A204.1 (cell line): ENCODE results near the gene RREB1.

Source experiments
- FAIRE-seq: peaks from 2 replicates; lab custom pipeline; 2012; peaks lifted over from hg19 to GRCh38; lab: Jason Lieb, UNC

Gene RREB1

GRCh38 chr6:7195339-7196018 is 87.7 kb downstream of the RREB1 start:
- FAIRE-seq: no peak

DNA sequence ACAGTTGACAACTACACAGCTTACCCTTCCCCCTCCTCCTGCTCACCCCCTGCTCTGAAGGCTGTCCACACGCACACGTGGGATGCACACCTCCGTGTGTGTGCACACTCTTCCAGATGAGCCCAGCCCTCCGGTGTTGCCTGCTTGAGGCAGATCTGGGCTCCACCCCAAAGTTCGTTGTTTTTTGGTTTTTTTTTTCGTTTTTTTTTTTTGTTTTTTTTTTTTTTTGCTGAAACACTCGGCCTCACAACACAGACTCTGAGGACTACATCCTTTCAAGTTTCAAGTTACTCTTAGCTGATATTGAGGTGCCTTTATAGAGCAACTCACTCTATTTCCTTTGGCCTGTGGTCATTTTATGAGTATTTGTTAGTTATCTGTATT is 88.2 kb downstream of the RREB1 start:
- FAIRE-seq: no peak

DNA sequence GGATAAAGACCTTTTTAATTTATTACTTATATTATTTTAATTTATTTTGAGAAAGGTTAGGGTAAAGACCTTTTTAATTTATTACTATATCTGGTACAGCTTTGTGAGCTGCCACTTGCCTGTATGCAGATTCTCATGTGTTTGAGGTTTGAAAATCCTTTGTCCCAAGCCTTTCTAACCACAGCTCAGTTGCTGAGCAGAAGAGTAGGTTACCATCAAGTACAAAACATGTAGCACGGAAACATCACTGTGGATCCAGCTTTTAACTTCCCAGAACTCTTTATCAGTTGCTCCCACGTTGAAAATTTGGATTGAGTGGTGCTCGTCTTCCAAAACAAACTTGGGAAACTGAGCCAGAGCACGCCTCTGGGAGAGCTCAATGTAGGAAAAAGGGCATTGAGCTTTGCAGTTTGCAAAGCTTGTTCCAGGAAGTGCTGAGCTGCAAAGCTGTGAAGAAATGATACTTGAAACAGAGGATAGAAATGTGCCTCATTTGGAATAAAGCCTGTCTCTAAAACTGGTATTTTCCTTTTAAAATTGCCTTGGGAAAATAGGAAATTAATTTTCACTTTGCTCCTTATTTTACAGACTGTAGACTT is 89.0 kb downstream of the RREB1 start:
- no peak for FAIRE-seq

- FAIRE-seq: no peak
Observed at GRCh38 chr6:7197747-7198146, 90.0 kb downstream of the RREB1 start.

DNA sequence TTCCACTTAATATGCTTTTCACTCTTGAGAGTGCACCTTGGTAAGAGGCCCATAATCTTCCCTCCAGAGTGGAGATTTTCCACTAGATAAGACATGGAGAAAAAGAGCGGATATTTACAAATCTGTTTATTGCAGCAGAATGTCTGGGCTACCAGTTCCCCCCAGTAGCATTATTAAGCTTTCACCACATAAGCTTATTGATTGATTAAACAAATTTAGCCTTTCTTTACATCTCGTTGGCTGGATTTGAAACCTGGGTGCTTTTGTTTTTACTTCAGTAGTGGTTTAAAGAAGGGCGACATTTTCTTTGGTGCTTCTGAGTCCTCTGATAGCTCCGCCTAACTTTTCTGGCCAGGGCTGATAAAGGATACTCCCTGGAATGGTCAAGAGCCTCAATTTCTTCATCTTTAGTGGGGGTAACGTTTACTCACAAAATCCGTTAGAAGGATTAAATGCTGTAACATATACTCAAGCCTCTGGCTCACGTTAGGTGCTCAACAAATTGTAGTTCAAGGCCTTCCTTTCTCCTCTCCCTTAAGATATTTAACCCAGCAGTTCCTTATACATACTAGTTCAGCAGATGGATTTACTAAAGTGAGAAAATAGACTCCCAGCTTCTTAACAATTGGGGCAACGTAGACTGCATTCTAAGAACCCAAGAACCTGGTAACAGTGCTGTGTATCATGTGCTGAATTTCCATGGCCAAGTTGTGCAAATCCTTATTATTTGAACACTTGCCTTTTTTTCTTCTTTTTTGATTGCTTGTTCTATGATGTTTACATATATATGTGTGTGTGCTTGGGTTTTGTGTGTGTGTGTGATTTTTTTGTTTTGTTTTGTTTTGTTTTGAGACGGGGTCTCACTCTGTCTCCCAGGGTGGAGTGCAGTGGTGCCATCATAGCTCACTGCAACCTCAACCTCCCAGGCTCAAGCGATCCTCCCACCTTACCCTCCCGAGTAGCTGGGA is 91.4 kb downstream of the RREB1 start:
- FAIRE-seq: no peak

- no peak for FAIRE-seq
Observed at GRCh38 chr6:7200598-7201443, 93.1 kb downstream of the RREB1 start.

DNA sequence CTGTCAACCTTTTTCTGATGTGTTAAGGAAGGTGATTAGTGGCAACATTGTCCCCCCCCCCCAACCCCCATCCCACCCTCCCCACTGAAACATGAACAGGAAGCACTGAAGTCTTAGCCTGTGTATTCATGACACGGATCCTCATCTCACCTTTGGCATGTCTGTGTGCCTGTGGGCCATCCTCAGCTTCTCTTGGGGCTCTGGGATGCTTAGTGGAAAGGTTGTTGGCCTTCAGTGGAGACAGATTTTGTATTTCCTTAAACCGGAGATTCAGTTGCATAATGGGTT is 93.6 kb downstream of the RREB1 start:
- no peak for FAIRE-seq

DNA sequence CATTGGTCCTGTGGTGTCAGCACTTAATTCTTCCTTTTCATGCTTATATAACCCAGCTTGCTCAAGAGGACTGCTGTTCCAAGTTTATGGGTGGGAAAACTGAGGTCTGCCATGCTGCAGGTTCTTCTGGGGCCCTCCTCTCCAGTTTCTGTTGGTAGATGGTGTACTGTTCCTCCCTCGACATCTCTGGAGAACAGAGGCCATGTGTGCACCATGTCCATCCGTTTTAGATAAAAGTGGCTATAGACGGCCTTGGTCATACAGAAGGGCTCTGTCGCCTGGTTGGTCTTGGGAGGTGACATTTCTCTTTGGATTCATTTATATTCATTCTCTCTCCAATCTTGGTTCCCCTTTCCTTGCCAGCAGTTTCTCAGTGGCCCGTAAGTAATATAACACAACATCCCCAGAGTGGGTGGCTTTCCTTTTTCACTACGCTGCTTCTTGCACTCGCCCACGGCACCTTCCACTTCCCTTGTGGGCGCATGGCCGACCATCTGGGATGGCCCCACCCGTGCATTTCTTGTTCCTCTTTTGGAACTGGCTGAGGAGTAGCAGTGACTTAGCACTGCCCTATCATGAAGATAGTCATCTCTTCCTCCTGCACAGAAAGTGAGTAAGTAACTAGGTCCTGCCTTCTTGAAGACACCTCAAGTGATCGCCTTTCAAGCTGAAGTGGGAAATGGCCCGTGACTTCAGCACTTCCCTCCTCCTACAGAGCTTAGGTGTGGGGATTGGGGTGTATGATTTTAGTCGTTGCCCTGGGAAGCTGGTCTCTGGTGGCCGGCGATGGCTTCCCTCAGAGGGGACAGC is 94.2 kb downstream of the RREB1 start:
- no peak for FAIRE-seq

DNA sequence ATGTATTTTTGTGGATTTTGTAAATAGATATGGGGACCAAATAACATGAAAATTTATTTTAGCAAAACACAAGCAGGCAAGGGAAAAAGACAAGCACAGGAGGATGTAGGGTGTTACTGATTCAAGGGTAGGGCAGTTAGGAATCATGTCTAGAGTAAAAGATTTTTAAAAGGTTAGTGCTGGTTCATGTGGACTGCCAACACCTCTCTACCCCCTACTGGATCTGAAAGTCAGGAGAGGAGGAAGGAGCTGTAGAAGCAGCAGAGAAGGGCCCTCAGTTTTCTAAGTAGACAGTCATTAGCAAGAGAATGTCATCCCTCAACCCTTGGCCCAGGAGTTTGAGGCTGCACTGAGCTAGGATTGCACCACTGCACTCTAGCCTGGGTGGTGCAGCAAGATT is 95.2 kb downstream of the RREB1 start:
- FAIRE-seq: no peak

DNA sequence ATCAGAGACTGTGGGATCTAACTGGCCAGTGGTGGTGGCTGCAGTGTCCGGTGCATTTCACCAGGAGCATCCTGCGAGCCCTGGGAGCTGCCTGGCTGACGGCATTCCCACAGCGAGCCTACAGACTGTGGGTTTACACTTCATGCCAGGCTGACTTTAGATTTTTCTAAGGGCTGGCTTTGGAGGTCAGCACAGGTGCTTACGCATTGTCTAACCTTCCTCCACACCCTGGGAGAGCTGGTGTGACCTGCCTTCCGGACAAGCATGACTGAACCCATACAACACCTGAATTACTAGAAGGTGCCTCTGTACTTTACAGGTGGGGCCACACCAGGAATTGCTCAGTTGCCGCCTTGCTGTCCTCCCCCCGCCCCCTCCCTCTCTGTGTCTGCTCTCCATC is 96.2 kb downstream of the RREB1 start:
- FAIRE-seq: no peak

- FAIRE-seq: no peak
Observed at GRCh38 chr6:7204726-7205125, 97.0 kb downstream of the RREB1 start.

DNA sequence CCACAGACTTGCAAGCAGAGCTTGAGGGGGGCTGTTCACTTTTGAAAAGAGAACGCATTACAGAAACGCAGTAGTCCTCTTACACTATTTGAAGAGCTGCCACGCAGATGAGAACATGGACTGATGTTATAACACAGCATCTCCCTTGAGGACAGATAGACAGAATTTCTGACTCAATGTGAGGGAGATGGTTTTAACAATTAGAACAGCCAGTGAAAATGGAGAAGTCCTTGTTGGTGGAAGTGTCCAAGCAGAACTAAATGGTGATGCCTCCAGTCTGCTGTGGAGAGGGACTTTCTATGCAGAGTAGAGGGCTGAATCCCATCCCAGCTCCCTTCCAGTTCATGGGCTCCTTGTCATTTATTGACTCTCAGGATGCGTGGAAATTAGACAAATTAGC is 100.0 kb downstream of the RREB1 start:
- no peak for FAIRE-seq

- FAIRE-seq: no peak
Observed at GRCh38 chr6:7213416-7213815, 105.7 kb downstream of the RREB1 start.

GRCh38 chr6:7214468-7214867 is 106.7 kb downstream of the RREB1 start:
- no peak for FAIRE-seq

DNA sequence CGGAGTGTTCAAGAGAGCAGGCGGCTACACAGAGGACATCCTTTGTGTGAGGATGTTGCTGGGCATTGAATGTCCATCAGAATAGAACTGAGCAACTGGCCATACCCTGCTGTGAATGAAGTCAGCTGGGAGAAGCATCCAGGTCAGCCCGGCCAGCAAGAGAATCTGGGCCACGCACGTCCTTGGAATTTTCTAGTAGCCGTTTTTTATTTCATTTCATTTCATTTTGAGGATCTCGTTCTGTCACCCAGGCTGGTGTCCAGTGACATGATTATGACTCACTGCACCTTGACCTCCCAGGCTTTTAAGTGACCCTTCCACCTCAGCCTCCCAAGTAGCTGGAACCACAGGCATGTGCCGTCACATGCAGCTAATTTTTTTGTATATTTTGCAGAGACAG is 107.4 kb downstream of the RREB1 start:
- no peak for FAIRE-seq

DNA sequence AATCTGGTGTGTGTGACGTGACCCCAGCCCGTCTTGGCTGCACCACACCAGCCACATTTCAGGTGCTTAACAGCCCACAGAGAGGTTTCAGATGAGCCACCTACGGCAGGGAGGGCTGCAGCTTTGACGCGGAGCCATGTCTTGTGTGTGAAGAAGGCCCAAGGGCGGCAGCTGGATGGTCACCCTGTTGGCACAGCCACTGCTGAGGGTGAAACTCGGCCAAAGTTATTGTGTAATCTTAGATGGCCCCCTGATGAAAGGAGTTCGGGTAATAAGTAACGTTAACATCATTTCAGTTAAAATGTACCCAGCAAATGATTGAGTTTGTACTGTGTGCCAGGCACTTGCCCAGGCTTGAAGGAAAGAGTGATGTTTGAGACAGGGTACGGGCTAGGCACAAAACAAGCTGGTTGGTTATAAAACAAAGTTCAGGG is 108.1 kb downstream of the RREB1 start:
- FAIRE-seq: no peak

DNA sequence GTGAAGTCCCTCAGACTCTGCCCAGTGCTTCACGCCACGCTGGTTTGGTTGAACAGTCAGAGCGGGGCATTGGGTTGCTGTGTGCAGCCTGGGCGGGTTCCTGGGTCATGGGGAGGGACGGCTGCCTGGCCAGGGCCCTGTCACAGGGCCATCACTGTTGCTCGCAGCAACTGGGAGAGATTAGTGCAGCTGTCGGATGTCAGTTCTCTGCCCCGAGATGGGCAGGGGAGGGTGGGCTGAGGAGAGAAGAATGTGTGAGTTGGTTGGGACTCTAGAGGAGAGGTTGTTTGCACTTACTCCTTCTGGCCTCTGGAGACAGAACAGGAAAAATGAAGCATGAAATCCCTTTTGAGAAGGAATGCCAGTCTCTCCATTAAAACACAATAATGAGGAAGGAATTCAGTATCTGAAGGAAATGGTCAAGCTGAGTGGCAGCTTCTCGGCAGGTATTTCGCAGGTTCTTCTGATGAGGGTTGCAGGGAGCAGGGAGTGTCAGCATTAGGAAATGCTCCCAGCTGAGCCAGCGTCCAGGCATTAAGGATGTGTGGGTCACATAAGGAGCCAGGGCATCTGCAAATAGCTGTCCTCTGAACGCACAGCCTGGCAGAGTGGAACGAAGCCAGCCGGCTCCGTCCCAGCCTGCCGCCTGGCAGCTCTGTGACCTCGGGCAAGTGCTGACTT is 109.3 kb downstream of the RREB1 start:
- no peak for FAIRE-seq

GRCh38 chr6:7218406-7218988 is 110.7 kb downstream of the RREB1 start:
- FAIRE-seq: no peak

DNA sequence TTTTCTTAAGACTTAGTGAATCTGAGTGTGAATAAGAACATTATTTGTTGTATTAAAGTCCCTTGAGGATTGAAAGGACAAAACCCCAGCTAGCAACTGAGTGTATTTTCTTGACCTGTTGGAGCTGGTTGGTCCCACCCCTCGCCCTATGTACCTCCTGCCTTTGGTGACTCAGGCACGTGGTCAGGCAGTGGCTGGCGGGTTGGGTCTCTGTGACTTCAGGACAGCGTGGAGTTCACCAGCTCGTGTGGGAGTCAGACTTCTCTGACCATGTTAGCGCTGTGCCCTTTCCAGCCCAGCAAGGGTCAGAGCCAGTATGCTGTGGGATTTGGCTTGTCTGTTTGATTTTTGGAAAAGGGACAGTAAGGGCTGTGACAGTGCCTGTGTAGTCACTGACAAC is 111.5 kb downstream of the RREB1 start:
- no peak for FAIRE-seq

DNA sequence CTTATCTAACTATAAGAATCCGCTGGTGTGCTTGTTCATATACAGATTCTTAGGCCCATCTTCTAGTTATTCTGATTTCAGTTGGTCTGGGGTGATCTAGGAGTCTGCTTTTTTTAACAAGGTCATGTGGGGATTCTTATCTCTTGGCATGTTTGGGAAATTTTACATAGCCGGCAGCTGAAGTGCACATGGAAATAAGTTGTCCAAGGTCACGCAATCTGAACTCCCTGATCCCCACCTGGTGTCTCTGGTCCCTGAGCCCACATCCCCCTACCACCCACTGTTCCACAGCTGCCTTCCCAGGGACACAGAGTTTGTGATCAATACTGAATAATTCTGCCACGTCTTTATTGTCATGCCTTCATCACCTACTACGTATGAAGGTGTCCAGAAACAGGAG is 114.4 kb downstream of the RREB1 start:
- FAIRE-seq: no peak

- no peak for FAIRE-seq
Observed at GRCh38 chr6:7224731-7225130, 117.0 kb downstream of the RREB1 start.
